Measurements from ENCODE around the gene DLGAP4. TPM values are rescaled to one million over a fixed set of nuclear protein-coding genes. Genes with fewer than 3 reads are reported as not detected.

Gene DLGAP4
- total and polyA plus RNA-seq, 3 experiments from 2014 or later = 15.5 to 19.3 (median 19.1) TPM

DNA sequence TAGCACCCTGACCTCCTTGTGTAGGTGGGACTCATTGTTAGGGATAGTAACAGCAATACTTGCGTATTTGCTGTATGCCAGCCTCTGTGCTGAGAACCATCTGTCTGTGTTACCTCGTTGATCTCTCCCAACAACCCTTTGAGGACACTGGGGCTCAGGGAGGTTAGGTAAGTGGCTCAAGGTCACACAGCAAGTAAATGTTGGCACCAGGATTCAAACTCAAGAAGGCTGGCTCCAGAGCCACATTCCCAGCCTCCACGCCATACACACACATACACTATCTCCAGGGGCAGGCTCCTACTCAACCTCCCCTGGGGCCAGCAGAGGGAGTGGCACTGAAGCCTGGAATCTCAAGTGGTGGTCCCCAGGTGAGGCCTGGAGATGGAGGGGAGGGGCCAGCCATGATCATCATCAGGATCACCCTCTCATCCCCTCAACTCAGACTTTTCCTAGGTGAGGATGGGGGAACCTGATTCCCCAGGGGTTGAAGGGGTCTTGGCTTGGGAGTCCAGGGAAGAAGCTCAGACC is 109.4 kb downstream of the DLGAP4 start:
- no peaks in the 10 kb centered on the region for H3K4me1 Mint-ChIP-seq
- Histone ChIP-seq H3K36me3 (ENCODE audit: insufficient read depth, low read length) (no peaks in the 10 kb centered on the region), H3K27ac (ENCODE audit: low read depth, low read length) (no peak overlapping the region), H3K27me3 (ENCODE audit: insufficient read depth, low read length, poor library complexity, severe bottlenecking) (no peaks in the 10 kb centered on the region), H3K4me3 (ENCODE audit: low read length) (no peak overlapping the region), H3K4me1 (ENCODE audit: insufficient read depth, low read length) (no peaks in the 10 kb centered on the region), H3K9me3 (ENCODE audit: low read length) (no peaks in the 10 kb centered on the region)
- H3K27me3 Mint-ChIP-seq = peaks cover 14 to 37% of the 10 kb centered on the region in 2 donors
- peaks cover 0 to 3% (median 0%) of the 10 kb centered on the region in 5 donors for H3K9me3 Mint-ChIP-seq
- H3K4me3 Mint-ChIP-seq = no peak overlapping the region
- H3K27ac Mint-ChIP-seq = no peak overlapping the region
- no peak for DNase-seq
- ChIA-PET CTCF (no interaction called here), POLR2A (no interaction called here)
- no peaks in the 10 kb centered on the region for H3K36me3 Mint-ChIP-seq

DNA sequence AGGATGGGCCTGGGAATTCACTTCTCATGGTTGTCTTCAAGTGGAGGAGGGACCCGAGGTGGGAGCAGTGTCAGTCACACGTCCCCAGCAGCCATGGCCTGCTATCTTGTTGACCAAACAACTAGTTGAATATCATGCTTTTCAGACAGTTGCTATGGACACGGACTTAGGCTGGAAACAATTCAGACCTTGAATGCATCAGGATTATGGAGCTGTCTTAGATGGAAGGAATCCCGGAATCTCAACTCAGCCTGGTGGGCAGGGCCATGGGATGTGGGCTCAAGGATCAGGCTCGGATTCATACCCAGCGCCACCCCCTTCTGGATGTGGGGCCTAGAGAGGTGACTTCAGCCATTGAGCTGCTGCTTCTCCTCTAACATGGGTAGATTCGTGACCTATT is 112.6 kb downstream of the DLGAP4 start:
- Mint-ChIP-seq H3K9me3 (no peaks in the 10 kb centered on the region), H3K27me3 (peaks cover 13 to 36% of the 10 kb centered on the region in 2 donors), H3K4me3 (no peak overlapping the region), H3K4me1 (no peaks in the 10 kb centered on the region), H3K27ac (no peak overlapping the region), H3K36me3 (no peaks in the 10 kb centered on the region)
- Histone ChIP-seq H3K36me3 (ENCODE audit: insufficient read depth, low read length) (no peaks in the 10 kb centered on the region), H3K4me3 (ENCODE audit: low read length) (no peak overlapping the region), H3K27me3 (ENCODE audit: insufficient read depth, low read length, poor library complexity, severe bottlenecking) (no peaks in the 10 kb centered on the region), H3K9me3 (ENCODE audit: low read length) (no peaks in the 10 kb centered on the region), H3K4me1 (ENCODE audit: insufficient read depth, low read length) (no peaks in the 10 kb centered on the region), H3K27ac (ENCODE audit: low read depth, low read length) (no peak overlapping the region)
- ChIA-PET POLR2A (no interaction called here), CTCF (no interaction called here)
- DNase-seq = no peak

DNA sequence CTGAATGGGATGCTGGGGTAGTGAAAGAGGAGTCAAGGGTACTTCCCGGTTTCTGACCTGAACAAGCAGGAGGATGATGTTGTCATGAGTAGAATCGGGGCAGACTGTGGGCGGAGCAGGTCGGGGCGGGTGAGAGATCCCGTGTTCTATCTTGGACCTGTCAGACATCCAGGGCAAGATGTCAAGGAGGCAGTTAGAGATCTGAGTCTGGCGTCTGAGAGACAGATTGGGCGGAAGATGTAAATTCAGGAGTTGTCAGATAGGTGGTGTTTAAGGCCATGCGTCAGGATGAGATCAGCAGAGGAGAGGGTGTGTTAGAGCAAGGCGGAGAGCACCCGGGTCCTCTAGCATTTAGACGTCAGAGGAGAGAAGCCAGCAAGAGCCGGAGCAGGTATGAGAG is 115.5 kb downstream of the DLGAP4 start:
- POLR2A ChIA-PET = no interaction called here
- Mint-ChIP-seq H3K4me1 (no peaks in the 10 kb centered on the region), H3K9me3 (no peaks in the 10 kb centered on the region), H3K27me3 (peaks cover 9 to 33% of the 10 kb centered on the region in 2 donors), H3K4me3 (no peak overlapping the region), H3K27ac (no peak overlapping the region), H3K36me3 (no peaks in the 10 kb centered on the region)
- no peaks in the 10 kb centered on the region for H3K27me3 ChIP-seq (ENCODE audit: insufficient read depth, low read length, poor library complexity, severe bottlenecking)
- no peaks in the 10 kb centered on the region for H3K36me3 ChIP-seq (ENCODE audit: insufficient read depth, low read length)
- H3K4me1 ChIP-seq (ENCODE audit: insufficient read depth, low read length) = no peaks in the 10 kb centered on the region
- no peak overlapping the region for H3K27ac ChIP-seq (ENCODE audit: low read depth, low read length)
- no peak for DNase-seq
- CTCF ChIA-PET = no interaction called here
- H3K4me3 ChIP-seq (ENCODE audit: low read length) = no peak overlapping the region
- no peaks in the 10 kb centered on the region for H3K9me3 ChIP-seq (ENCODE audit: low read length)

- no peak overlapping the region for H3K4me3 Mint-ChIP-seq
- no peak overlapping the region for H3K27ac ChIP-seq (ENCODE audit: low read depth, low read length)
- no peaks in the 10 kb centered on the region for H3K9me3 Mint-ChIP-seq
- ChIA-PET POLR2A (no interaction called here), CTCF (interaction anchor here (2.4 kb wide), 1 partner anchor 15 kb away, joined by 5 read pairs; no protein-coding TSS in a partner anchor)
- no peaks in the 10 kb centered on the region for H3K4me1 Mint-ChIP-seq
- H3K36me3 ChIP-seq (ENCODE audit: insufficient read depth, low read length) = no peaks in the 10 kb centered on the region
- no peaks in the 10 kb centered on the region for H3K4me1 ChIP-seq (ENCODE audit: insufficient read depth, low read length)
- no peaks in the 10 kb centered on the region for H3K36me3 Mint-ChIP-seq
- no peak overlapping the region for H3K4me3 ChIP-seq (ENCODE audit: low read length)
- H3K27me3 Mint-ChIP-seq = peaks cover 6 to 24% of the 10 kb centered on the region in 2 donors
- H3K27me3 ChIP-seq (ENCODE audit: insufficient read depth, low read length, poor library complexity, severe bottlenecking) = no peaks in the 10 kb centered on the region
- H3K9me3 ChIP-seq (ENCODE audit: low read length) = no peaks in the 10 kb centered on the region
- no peak overlapping the region for H3K27ac Mint-ChIP-seq
- no peak for DNase-seq
Observed at GRCh38 chr20:36424314-36424713, 118.2 kb downstream of the DLGAP4 start.

GRCh38 chr20:36425166-36425565 is 119.0 kb downstream of the DLGAP4 start:
- peaks cover 6 to 15% of the 10 kb centered on the region in 2 donors for H3K27me3 Mint-ChIP-seq

GRCh38 chr20:36431604-36432003 is 125.5 kb downstream of the DLGAP4 start:
- H3K9me3 Mint-ChIP-seq = no peaks in the 10 kb centered on the region
- no peak overlapping the region for H3K4me3 Mint-ChIP-seq
- ChIA-PET CTCF (interaction anchor here (1.6 kb wide), 1 partner anchor 229 kb away, joined by 4 read pairs; no protein-coding TSS in a partner anchor), POLR2A (no interaction called here)
- no peaks in the 10 kb centered on the region for H3K4me1 ChIP-seq (ENCODE audit: insufficient read depth, low read length)
- H3K36me3 Mint-ChIP-seq = no peaks in the 10 kb centered on the region
- H3K36me3 ChIP-seq (ENCODE audit: insufficient read depth, low read length) = no peaks in the 10 kb centered on the region
- H3K27me3 ChIP-seq (ENCODE audit: insufficient read depth, low read length, poor library complexity, severe bottlenecking) = no peaks in the 10 kb centered on the region
- DNase-seq = no peak
- no peak overlapping the region for H3K27ac ChIP-seq (ENCODE audit: low read depth, low read length)
- H3K27ac Mint-ChIP-seq = no peak overlapping the region
- H3K9me3 ChIP-seq (ENCODE audit: low read length) = no peaks in the 10 kb centered on the region
- H3K4me1 Mint-ChIP-seq = peaks cover 0 to 8% (median 1%) of the 10 kb centered on the region in 3 donors
- H3K27me3 Mint-ChIP-seq = peaks cover 0 to 6% of the 10 kb centered on the region in 2 donors
- no peak overlapping the region for H3K4me3 ChIP-seq (ENCODE audit: low read length)

More at GRCh38 chr20:36425166-36425565, 119.0 kb downstream of the DLGAP4 start:
- Histone ChIP-seq H3K9me3 (ENCODE audit: low read length) (no peaks in the 10 kb centered on the region), H3K4me3 (ENCODE audit: low read length) (no peak overlapping the region), H3K36me3 (ENCODE audit: insufficient read depth, low read length) (no peaks in the 10 kb centered on the region), H3K4me1 (ENCODE audit: insufficient read depth, low read length) (no peaks in the 10 kb centered on the region), H3K27ac (ENCODE audit: low read depth, low read length) (no peak overlapping the region), H3K27me3 (ENCODE audit: insufficient read depth, low read length, poor library complexity, severe bottlenecking) (no peaks in the 10 kb centered on the region)
- ChIA-PET POLR2A (no interaction called here), CTCF (no interaction called here)
- no peaks in the 10 kb centered on the region for H3K4me1 Mint-ChIP-seq
- H3K4me3 Mint-ChIP-seq = no peak overlapping the region
- H3K36me3 Mint-ChIP-seq = no peaks in the 10 kb centered on the region
- no peak for DNase-seq
- H3K9me3 Mint-ChIP-seq = no peaks in the 10 kb centered on the region
- H3K27ac Mint-ChIP-seq = no peak overlapping the region

DNA sequence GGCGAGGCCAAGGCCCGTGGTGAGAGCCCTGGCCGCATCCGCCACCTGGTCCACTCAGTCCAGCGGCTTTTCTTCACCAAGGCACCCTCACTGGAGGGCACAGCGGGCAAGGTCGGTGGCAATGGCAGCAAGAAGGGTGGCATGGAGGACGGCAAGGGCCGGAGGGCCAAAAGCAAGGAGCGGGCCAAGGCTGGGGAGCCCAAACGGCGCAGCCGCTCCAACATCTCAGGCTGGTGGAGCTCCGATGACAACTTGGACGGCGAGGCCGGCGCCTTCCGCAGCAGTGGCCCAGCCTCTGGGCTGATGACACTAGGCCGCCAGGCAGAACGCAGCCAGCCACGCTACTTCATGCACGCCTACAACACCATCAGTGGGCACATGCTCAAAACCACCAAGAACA is 126.0 kb downstream of the DLGAP4 start:
- ChIA-PET POLR2A (no interaction called here), CTCF (interaction anchor here (1.6 kb wide), 1 partner anchor 229 kb away, joined by 4 read pairs; no protein-coding TSS in a partner anchor)
- DNase-seq = no peak

DNA sequence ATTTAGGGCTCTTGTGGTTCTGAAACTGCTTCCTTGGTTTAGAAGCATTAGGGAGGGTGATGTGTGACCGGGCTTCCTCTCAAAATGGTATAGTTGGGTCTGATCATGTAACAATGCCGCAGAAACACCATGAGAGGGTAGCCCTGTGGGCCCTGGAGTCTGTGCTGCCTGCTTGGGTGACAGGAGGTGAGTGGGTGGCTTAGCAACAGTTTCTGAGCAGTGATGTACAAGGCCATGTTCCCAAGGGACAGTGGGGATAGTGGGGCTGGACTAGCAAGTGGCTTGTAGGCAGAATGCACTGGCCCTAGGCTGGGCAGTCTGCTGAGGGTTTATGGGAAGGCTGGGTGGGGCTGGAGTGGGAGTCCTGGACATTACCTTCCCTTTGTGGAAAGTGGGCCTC is 128.2 kb downstream of the DLGAP4 start:
- no peak overlapping the region for H3K27ac ChIP-seq (ENCODE audit: low read depth, low read length)
- no peaks in the 10 kb centered on the region for H3K9me3 ChIP-seq (ENCODE audit: low read length)
- CTCF ChIA-PET = no interaction called here
- H3K4me1 Mint-ChIP-seq = peaks cover 3 to 12% (median 4%) of the 10 kb centered on the region in 3 donors
- no peaks in the 10 kb centered on the region for H3K36me3 ChIP-seq (ENCODE audit: insufficient read depth, low read length)
- no peaks in the 10 kb centered on the region for H3K9me3 Mint-ChIP-seq
- H3K4me3 ChIP-seq (ENCODE audit: low read length) = no peak overlapping the region
- H3K4me1 ChIP-seq (ENCODE audit: insufficient read depth, low read length) = no peaks in the 10 kb centered on the region
- POLR2A ChIA-PET = no interaction called here
- H3K4me3 Mint-ChIP-seq = peak overlapping the region in 2 of 7 donors; percentile 10 to 66
- H3K36me3 Mint-ChIP-seq = no peaks in the 10 kb centered on the region
- H3K27ac Mint-ChIP-seq = peak overlapping the region in 2 of 8 donors; percentile 0 to 29
- peaks cover 6 to 11% of the 10 kb centered on the region in 2 donors for H3K27me3 Mint-ChIP-seq
- DNase-seq = no peak
- no peaks in the 10 kb centered on the region for H3K27me3 ChIP-seq (ENCODE audit: insufficient read depth, low read length, poor library complexity, severe bottlenecking)

More for the DNA sequence above, 126.0 kb downstream of the DLGAP4 start:
- Mint-ChIP-seq H3K27ac (no peak overlapping the region), H3K36me3 (no peaks in the 10 kb centered on the region), H3K9me3 (no peaks in the 10 kb centered on the region), H3K27me3 (peaks cover 4 to 6% of the 10 kb centered on the region in 2 donors), H3K4me1 (peaks cover 3 to 12% (median 4%) of the 10 kb centered on the region in 3 donors), H3K4me3 (no peak overlapping the region)
- Histone ChIP-seq H3K27me3 (ENCODE audit: insufficient read depth, low read length, poor library complexity, severe bottlenecking) (no peaks in the 10 kb centered on the region), H3K4me3 (ENCODE audit: low read length) (no peak overlapping the region), H3K36me3 (ENCODE audit: insufficient read depth, low read length) (no peaks in the 10 kb centered on the region), H3K27ac (ENCODE audit: low read depth, low read length) (no peak overlapping the region), H3K4me1 (ENCODE audit: insufficient read depth, low read length) (no peaks in the 10 kb centered on the region), H3K9me3 (ENCODE audit: low read length) (no peaks in the 10 kb centered on the region)
